Fibroblast of mammary gland (primary cell): Measurements from ENCODE around the gene PRPS1L1.
A peak's percentile ranks its signal among the peaks of the same experiment; 100 is the strongest.

Source experiments
- DNase-seq: peaks from one replicate; pipeline ENCODE4 v3.0.0-alpha.2; 2010; ENCODE audit warnings: low read depth
- H3K4me3 ChIP-seq: 2 replicates; pipeline ENCODE4 v1.5.1; 2011; ENCODE audit warnings: low read depth, mild to moderate bottlenecking, low read length, moderate library complexity; ENCODE audit not compliant: control insufficient read depth
- CTCF ChIP-seq: conservative IDR thresholded peaks from 2 replicates; pipeline ENCODE4 v1.5.1; 2011; ENCODE audit warnings: low read depth, low read length, inconsistent platforms; ENCODE audit not compliant: control insufficient read depth, insufficient read depth

The PRPS1L1 gene

GRCh38 chr7:17996442-17997223 is 31.0 kb downstream of the PRPS1L1 start:
- no peak for DNase-seq
- no peak for TF ChIP-seq CTCF
- no peak overlapping the region for H3K4me3 ChIP-seq

GRCh38 chr7:17996040-17996439 is 31.6 kb downstream of the PRPS1L1 start:
- no peak for TF ChIP-seq CTCF
- no peak for DNase-seq
- no peak overlapping the region for H3K4me3 ChIP-seq

GRCh38 chr7:17994079-17994850 is 33.4 kb downstream of the PRPS1L1 start:
- H3K4me3 ChIP-seq = no peak overlapping the region
- DNase-seq = no peak
- no peak for TF ChIP-seq CTCF

- no peak overlapping the region for H3K4me3 ChIP-seq
- DNase-seq = peak; percentile 10
- peak; percentile 47 for TF ChIP-seq CTCF
These were observed 35.6 kb downstream of the PRPS1L1 start for GRCh38 chr7:17991866-17992648.

- no peak for TF ChIP-seq CTCF
- no peak for DNase-seq
- H3K4me3 ChIP-seq = no peak overlapping the region
These were observed 36.9 kb downstream of the PRPS1L1 start for GRCh38 chr7:17990761-17991160.

GRCh38 chr7:17989546-17989945 is 38.1 kb downstream of the PRPS1L1 start:
- H3K4me3 ChIP-seq = no peak overlapping the region
- TF ChIP-seq CTCF = no peak
- peak; percentile 50 for DNase-seq
